ENCODE results near the gene GBP3.
"Not testable (repeated sequence)": the region's sequence is repeated elsewhere in the genome, so short reads cannot be mapped to it uniquely, and the experiment has no call there.

Gene GBP3

DNA sequence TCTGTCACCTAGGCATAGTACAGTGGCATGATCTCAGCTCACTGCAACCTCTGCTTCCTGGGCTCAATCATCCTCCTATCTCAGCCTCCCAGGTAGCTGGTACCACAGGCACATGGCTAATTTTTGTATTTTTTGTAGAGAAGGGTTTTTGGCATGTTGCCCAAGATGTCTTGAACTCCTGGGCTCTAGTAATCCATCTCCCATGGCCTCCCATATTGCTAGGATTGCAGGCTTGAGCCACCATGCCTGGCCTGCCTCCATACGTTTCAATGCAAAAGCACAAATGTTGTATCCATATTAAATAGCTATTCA, 17.6 kb upstream of the GBP3 start:
- DNase-seq (ENCODE audit: low spot score): no peak

DNA sequence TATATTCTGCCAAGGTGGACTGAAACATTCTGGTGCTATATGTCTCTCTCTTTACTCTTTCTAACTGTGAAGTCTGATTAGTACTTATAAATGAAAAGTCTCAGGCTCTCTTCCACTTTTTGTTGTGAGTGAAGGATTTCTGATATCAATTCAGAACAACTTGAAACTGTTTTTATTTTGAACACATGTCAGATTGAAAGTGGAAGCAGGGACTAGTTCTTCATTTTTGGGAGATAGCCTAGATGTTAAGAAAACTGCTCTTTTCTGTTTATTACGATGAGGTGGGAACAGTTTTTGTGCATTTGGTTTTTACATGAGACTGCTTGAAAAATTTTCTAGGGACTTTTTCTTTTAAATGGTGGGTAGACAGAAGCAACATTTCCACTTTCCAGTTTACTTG, 14.5 kb upstream of the GBP3 start:
- no peak for DNase-seq (ENCODE audit: low spot score)

DNA sequence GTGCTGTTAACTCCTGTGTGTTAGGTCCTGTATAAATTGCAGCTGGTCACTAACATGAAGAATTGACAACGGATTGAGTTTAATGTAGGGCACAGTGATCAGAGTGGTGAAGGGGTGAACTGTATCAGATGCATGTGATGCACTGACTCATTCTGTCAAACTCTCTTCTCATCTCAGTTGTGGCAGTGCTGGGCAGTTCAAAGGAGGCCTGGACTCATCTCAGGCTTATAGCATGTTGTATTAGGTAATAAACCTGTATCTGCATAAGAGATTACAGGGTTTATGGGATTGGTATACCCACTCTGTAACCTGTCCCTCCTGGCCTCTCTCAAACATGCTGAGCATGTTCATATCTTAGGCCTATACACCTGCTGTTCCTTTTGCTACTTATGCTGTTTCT, 12.4 kb upstream of the GBP3 start:
- DNase-seq (ENCODE audit: low spot score): no peak

DNA sequence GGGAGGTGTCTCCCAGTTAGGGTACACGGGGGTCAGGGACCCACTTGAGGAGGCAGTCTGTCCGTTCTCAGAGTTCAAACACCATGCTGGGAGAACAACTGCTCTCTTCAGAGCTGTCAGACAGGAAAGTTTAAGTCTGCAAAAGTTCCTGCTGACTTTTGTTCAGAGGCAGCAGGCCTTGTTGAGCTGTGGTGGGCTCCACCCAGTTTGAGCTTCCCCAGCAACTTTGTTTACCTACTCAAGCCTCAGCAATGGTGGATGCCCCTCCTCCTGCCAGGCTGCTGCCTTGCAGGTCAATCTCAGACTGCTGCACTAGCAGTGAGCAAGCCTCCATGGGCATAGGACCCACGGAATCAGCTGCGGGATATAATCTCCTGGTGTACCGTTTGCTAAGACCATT, 11.3 kb upstream of the GBP3 start:
- not testable (repeated sequence) for DNase-seq (ENCODE audit: low spot score)

DNA sequence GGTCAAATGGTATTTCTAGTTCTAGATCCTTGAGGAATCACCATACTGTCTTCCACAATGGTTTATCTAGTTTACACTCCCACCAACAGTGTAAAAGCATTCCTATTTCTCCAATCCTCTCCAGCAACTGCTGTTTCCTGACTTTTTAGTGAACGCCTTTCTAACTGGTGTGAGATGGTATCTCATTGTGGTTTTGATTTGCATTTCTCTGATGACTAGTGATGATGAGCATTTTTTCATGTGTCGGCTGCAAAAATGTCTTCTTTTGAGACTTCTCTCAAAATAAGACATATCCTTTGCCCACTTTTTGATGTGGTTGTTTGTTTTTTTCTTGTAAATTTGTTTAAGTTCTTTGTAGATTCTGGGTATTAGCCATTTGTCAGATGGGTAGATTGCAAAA, 6.4 kb upstream of the GBP3 start:
- DNase-seq (ENCODE audit: low spot score): not testable (repeated sequence)

DNA sequence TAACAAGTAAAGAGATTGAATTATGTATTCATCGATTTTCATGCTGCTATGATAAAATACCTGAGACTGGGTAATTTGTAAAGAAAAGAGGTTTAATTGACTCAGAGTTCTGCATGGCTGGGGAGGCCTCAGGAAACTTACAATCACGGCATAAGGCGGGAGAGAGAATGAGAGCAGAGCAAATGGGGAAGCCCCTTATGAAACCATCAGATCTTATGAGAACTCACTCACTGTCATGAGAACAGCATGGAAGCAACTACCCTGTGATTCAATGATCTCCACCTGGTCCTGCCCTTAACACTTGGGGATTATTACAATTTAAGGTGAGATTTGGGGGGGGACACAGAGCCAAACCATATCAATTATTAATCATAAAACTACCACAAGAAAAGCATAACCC, 3.3 kb upstream of the GBP3 start:
- no peak for DNase-seq (ENCODE audit: low spot score)

DNA sequence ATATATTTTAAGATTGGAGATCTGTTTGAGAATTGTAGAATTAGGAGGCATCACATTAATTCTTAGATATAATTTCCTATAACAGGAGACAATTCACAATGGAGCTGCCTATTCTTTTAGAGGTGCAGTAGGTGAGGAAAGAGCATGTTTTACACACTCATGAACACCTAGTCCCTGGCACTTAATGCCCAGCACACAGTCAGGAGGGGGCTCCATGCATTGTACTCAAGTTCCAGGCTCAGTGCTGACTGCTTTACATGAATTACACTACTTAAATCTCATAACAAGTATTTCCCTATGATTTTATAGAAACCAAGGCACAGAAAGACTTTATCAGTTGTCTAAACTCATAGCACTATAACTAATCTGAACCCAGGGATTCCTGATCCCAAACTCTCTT, 360 bp upstream of the GBP3 start:
- DNase-seq (ENCODE audit: low spot score): peak; percentile 6

DNA sequence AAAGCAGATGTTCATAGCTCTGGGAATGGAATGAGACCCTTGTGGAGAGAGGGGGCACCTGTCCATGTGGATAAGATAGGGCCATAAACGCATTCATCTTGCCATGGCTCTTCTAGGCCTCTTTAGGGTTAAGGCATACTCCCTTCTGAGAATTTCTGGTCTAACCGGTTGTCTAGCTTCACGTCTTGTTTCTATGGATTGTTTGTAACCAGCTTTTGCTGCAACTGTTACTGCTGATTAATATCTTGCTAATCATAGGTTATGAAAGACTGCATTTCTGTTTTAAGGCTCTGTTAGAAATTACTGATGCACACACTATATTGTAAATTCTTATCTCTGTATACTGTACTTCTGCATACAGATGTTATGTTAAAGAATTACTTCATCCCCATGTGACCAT, 4.3 kb downstream of the GBP3 start:
- not testable (repeated sequence) for DNase-seq (ENCODE audit: low spot score)

DNA sequence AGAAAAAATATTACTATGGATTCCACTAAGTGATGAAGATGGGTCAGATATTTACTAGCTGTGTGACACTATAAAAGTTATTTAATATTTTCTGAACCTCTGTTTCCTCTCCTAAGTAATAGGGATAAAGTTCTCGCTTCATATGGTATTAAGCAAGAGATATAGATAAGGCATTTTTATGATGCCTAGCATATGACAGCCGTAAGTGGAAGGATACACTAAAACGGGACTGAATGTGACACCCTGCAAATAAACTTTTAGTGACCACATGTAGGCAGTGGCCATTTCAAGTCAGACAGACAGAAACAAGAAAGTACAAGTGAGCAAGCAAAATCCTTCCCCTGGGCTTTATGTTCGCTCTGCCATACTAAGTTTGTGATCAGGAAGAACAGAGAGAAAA, 14.2 kb downstream of the GBP3 start:
- DNase-seq (ENCODE audit: low spot score): no peak

DNA sequence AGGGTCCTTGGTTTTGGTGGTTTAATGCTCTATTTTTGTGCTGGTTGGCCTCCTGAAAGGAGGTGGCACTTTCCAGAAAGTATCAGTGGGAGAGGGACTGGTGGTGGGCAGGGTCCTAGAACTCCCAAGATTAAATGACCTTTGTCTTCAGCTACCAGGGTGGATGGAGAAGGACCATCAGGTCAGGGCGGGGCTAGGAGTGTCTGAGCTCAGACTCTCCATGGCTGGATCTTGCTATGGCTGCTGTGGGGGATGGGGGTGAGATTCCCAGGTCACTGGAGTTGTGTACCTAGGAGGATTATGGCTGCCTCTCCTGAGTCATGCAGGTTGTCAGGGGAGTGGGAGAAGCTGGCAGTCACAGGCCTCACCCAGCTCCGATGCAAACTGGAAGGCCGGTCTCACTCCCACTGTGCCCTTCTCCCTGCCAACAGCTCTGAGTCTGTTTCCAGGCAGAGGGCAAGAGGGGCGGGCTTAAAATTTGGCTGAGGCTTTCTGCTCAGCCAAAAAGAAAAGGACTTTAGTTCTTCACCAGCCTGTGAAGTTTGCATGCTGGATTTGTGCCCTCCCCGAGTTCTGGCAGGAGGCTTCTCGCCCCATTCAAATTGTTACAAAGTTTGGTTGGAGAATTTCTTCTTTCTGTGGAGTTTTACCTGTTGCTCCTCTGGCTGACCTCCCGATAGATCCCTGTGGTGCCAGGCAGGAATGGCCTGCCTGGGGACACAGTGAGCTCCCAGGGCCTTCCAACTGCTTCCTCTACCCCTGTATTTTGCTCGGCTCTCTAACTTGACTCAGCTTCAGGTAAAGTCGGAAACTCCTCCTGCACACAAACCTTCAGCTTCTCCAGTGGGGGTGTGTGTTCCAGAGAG, 17.1 kb downstream of the GBP3 start:
- no peak for DNase-seq (ENCODE audit: low spot score)

DNA sequence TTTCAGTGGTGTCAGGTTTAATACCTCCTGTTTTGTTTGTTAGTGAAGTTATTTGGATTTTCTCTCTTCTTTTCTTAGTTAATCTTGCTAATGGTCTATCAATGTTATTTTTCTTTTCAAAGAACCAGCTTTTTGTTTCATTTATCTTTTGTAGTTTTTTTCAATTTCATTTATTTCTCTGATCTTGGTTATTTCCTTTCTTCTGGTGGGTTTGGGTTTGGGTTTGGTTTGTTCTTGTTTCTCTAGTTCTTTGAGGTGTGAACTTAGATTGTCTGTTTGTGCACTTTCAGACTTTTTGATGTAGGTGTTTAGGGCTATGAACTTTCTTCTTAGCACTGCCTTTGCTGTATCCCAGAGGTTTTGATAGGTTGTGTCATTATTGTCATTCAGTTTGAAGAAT, 20.5 kb downstream of the GBP3 start:
- DNase-seq (ENCODE audit: low spot score): not testable (repeated sequence)

DNA sequence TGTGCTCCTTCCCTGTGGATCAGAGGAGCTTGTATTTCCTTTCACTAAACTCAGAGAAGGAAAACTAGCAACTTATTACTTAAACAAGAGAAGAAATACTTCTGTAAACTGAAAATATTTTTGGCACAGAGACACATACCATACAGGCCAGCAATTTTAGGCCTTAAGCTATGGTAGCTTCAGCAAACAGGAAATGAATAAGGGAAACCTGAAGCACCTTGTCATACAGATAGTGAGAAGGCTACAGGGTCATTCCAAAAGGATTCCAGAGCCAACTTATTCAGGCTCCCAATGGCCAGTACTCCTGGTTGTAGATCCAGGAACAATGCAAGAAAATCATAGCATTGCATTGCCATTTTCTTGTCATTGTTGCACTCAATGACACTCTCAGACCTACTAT, 21.2 kb downstream of the GBP3 start:
- DNase-seq (ENCODE audit: low spot score): no peak

DNA sequence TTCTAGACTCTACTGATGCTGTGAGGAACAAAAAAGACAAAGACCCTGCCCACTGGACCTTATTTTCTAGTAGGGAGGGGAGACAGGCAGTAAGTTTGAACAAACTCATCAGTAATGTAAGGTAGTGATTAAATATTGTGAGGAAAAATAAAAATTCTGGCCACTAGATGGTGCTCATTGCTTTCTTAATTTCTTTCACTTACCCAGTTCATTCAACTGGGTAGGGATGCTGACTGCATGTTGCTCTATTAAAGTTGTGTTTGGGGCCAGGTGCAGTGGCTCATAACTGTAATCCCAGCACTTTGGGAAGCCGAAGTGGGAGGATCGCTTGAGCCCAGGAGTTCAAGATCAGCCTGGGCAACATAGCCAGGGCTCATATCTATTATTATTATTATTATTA, 23.9 kb downstream of the GBP3 start:
- peak; percentile 69 for DNase-seq (ENCODE audit: low spot score)

DNA sequence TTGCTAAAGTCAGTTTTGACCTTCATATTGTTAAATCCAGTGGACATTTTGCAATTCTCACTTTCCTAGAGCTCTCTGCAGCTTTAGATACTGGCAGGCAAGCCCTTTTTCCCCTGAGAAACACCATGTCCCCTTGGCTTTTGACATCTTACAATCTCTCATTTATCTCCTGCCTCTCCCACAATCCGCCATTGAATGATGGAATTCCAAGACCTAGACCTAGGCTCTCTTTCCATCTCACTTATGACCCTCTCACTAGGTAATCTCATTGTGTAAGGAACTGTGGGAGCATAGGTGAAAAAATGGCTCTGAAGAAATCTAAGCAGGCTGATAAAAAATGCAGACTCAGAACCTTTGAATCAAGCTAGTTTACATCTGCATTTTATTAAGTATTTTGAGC, 32.2 kb downstream of the GBP3 start:
- DNase-seq (ENCODE audit: low spot score): no peak

DNA sequence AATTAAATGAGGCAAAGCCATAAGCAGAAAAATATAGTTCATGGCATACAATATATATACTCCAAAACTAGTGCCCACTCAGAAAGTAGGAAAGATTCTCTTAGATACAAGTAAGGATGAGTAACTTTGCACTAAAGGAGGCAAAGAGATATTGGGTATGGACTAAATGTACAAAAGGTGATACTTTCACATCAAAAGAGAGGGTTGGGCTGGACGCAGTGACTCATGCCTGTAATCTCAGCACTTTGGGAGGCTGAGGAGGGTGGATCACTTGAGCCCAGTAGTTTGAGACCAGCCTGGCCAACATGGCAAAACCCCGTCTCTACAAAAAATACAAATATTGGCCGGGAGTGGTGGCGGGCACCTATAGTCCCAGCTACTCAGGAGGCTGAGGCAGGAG, 37.0 kb downstream of the GBP3 start:
- no peak for DNase-seq (ENCODE audit: low spot score)

DNA sequence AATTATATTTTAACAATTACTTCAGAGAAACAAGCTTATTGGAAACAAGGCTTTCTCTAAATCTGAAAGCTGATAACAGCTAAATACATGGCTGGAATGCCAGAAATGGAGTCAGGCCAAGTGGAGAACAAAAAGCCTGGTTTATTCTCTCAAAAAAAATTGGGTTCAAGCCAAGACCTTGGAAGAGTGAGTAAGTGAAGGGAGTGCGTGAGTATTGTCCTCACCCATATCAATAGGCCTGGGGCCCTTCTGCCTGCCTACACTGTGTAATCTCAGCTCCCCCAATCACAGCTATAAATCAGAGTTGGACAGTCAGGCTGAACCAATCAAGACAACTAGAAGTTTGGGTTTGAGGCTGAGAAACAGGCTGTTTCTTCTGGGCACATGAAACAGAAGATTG, 37.6 kb downstream of the GBP3 start:
- DNase-seq (ENCODE audit: low spot score): peak; percentile 65

DNA sequence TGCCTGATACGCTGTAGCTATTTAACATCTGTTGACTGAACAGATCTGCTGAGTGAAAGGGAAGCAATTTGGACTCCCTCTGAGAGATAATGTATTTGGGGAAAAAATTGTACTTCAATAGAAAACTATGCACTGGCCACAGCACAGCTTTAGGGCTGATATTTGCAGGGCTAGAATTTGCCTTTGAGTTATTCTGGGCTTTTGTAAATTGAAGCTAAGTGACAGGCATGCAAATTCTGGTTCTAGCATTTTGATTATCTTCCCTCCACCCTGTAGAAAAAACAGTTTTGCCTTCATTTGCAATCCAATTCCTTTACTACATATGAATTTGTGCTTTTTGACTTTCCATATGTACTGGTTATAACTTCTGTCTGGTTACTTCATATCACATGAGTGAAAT, 38.1 kb downstream of the GBP3 start:
- DNase-seq (ENCODE audit: low spot score): no peak

DNA sequence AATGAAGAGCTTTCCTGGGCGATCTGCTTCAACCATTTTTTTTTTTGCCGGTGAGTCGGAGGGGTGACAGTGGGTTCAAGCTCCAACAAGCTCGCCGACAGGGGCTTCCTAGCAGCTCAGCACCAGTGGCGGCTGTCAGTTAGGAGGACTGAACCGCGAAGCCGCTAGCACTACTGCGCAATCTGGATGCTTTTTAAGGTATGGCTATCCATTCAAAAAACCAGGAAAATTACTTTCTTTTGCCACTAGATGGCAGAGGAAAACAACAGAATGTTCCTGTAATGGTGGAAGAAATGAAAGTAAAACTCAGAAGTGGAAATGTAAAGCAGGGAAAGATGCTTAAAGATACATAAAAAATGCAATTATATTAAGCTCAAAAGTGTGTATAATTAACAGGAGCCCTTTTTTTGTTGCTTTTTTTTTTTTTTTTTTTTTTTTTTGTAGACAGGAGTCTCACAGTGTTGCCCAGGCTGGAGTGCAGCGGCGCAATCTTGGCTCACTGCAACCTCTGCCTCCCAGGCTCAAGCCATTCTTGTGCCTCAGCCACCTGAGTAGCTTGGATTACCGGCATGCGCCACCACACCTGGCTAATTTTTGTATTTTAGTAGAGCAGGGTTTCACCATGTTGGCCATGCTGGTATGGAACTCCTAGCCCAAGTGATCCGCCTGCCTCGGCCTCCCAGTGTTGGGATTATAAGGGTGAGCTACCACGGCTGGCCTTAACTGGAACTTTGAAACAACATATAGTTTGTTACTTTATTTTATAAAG, 38.7 kb downstream of the GBP3 start:
- peak; percentile 55 for DNase-seq (ENCODE audit: low spot score)

DNA sequence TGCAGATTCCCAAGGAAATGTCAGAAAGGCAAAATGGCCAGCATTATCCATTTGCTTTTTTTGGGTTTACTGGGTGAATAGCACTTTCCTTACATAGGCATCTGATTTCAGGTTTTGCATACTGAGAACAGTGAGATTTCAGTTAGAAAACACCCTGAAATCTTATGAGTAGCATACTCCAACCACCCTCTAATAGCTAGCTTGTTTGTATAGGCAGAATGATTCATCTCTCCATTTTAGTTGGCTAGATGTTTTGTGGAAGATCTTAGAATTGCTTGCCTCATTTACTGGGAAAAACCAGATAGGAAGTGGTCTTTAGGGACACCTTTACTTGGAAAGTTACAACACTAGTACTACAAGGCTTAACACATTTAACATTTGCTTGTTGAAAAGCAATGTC, 40.6 kb downstream of the GBP3 start:
- no peak for DNase-seq (ENCODE audit: low spot score)

DNA sequence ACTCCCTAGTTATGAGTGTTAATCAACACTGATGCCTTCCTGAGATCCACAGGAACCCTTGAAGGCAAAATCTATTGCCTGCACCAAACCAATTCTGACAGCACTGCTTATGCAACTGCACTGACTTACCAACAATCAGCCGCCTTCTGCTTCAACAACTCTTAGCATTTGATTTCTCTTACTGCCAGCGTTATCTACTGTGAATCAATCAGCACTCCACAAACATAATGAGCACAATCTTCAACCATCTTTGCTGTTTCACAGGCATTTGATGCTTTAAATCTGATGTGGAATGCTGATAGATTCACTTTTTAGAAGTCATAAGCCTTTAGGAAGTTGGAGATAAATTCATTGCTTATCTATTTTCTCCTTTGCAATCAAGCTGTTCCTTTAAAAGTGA, 41.2 kb downstream of the GBP3 start:
- not testable (repeated sequence) for DNase-seq (ENCODE audit: low spot score)

DNA sequence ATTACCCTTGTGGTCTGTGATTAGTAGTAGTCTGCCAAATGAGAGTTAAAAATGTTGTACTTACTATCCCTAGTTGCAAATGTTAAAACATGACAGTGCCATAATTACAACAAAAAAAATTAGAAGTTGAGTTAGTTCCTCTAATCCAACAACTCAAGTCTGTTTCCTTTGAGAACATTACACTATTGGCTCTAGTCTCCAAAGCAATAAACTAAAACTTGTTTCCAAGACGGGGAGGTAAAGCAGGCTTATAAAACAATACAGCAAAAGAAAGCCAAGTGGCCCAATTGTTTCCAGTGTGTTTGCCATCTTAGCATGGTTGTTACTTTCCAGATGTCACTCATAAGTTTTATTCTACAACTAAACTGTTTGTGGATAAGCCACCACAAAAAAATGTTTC, 41.8 kb downstream of the GBP3 start:
- no peak for DNase-seq (ENCODE audit: low spot score)

DNA sequence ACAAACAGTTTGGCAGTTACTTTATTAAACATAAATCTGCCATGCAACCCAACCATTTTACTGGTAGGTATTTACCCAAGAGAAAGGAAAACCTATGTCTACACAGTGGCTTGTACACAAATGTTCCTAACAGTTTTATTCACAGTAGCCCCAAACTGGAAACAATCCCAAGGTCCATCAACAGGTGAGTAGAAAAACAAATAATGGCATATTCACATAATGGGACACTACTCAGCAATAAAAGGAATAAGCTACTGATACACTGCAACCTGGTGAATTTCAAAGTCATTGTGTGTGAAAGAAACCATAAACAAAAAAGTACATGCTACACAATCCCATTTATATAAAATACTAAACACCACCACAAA, 42.9 kb downstream of the GBP3 start:
- no peak for DNase-seq (ENCODE audit: low spot score)

DNA sequence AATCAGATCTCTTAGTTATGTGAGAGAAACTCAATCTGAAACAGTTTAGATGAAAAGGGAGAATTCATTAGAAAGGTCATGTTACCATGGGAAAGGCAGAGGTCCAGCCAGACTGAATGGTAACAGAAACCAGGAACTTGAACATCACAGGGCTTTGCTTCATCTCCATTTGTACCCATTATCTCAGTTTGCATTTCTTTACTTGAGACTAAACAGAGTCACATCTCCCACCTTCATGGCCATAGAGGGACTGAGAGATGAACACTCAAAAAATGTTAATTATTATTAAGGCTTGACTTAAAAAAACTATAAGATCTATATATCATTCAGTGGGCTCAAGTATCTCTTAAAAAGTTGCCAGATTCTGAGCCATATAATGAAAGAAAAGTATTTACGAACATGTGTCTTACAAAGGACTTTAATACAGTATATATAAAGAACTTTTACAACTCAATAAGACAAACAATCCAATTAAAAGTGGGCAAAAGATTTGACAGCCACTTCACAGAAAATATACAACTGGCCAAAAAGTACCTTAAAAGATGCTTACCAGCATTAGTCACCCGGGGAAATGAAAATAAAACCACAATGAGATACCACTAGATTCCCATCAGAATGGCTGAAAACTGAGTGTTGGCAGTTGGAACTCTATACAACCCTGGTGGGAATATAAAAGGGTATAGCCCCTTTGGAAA, 43.5 kb downstream of the GBP3 start:
- DNase-seq (ENCODE audit: low spot score): no peak

Measured in AG08395 (cell line).